ENCODE data around the gene MTF2.

DNA sequence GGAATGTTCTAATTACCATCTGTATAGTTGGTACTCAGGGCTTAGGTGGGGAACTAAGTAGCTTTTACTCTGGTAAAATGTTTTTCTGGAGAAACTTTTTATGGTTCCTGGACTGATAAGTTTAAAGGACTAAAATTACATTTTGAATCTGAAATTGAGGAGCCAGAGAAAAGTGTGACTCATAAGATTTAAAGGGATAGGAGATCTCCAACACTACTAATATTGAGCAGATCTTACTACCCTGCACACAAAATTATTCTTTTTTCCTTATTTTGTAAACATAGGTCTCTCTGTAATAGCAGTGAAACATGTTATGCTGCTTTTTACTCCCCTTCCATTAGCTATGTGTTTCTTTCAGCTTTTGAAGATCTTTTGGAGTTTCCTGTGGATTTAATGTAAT lies 32.5 kb downstream of the MTF2 start:
- TF ChIP-seq, protein P1, sequence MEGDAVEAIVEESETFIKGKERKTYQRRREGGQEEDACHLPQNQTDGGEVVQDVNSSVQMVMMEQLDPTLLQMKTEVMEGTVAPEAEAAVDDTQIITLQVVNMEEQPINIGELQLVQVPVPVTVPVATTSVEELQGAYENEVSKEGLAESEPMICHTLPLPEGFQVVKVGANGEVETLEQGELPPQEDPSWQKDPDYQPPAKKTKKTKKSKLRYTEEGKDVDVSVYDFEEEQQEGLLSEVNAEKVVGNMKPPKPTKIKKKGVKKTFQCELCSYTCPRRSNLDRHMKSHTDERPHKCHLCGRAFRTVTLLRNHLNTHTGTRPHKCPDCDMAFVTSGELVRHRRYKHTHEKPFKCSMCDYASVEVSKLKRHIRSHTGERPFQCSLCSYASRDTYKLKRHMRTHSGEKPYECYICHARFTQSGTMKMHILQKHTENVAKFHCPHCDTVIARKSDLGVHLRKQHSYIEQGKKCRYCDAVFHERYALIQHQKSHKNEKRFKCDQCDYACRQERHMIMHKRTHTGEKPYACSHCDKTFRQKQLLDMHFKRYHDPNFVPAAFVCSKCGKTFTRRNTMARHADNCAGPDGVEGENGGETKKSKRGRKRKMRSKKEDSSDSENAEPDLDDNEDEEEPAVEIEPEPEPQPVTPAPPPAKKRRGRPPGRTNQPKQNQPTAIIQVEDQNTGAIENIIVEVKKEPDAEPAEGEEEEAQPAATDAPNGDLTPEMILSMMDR (IDR thresholded peaks at IDR 0.05) = no peak
- no peak for TF ChIP-seq POLR2A (IDR thresholded peaks at IDR 0.05)

Measured in uterus (tissue), 2 donors.